Measurements from ENCODE around the gene OSTF1. TPM values are rescaled to one million over a fixed set of nuclear protein-coding genes. Genes with fewer than 3 reads are reported as not detected.

Gene OSTF1
- total RNA-seq, 1 experiment from 2014 or later = 58.4 TPM

- H3F3A ChIP-seq (ENCODE audit: insufficient read depth, low read depth) = no peaks in the 10 kb centered on the region
- intact Hi-C loops (cut with micrococcal nuclease; ENCODE audit: unreplicated experiment) = no loop called here
- TF ChIP-seq CTCF (conservative IDR thresholded peaks at IDR 0.05) (no peak), EZH2 (IDR thresholded peaks at IDR 0.05; ENCODE audit: low read depth) (no peak)
- no TSS peak for BruUV-seq (replicated peaks)
- POLR2A ChIA-PET (ENCODE audit: unreplicated experiment) = no interaction called here
- DNase-seq = no peak
- CTCF ChIA-PET = no interaction called here
- no peak overlapping the region for H2AFZ ChIP-seq
- H3K36me3 ChIP-seq (ENCODE audit: low read depth) = peaks cover 8% of the 10 kb centered on the region
- H3K79me2 ChIP-seq (ENCODE audit: low read depth) = no peaks in the 10 kb centered on the region
- no peak overlapping the region for H3K27ac ChIP-seq
- H3K4me2 ChIP-seq = no peak overlapping the region
- H3K27me3 ChIP-seq (ENCODE audit: insufficient read depth, low read depth) = no peaks in the 10 kb centered on the region
- H3K4me3 ChIP-seq = no peak overlapping the region
- peaks cover under 1% of the 10 kb centered on the region; the same call in 1 of the 2 replicates for H3K9me3 ChIP-seq (ENCODE audit: insufficient read depth, low read depth)
- H3K4me1 ChIP-seq (replicated peaks; ENCODE audit: insufficient read depth) = no peaks in the 10 kb centered on the region
- H4K20me1 ChIP-seq (ENCODE audit: insufficient read depth) = no peaks in the 10 kb centered on the region
- H3K9me2 ChIP-seq (ENCODE audit: insufficient read depth) = no peaks in the 10 kb centered on the region
These were observed 50.9 kb downstream of the OSTF1 start for GRCh38 chr9:75139201-75139600.

- Histone ChIP-seq H3F3A (ENCODE audit: insufficient read depth, low read depth) (no peaks in the 10 kb centered on the region), H3K27me3 (ENCODE audit: insufficient read depth, low read depth) (no peaks in the 10 kb centered on the region), H3K4me3 (no peak overlapping the region), H2AFZ (no peak overlapping the region), H3K4me2 (no peak overlapping the region), H3K27ac (no peak overlapping the region), H3K9me3 (ENCODE audit: insufficient read depth, low read depth) (peaks cover 5% of the 10 kb centered on the region; the same call in 1 of the 2 replicates), H3K79me2 (ENCODE audit: low read depth) (no peaks in the 10 kb centered on the region), H3K4me1 (replicated peaks; ENCODE audit: insufficient read depth) (no peaks in the 10 kb centered on the region), H3K36me3 (ENCODE audit: low read depth) (peaks cover 14% of the 10 kb centered on the region), H3K9me2 (ENCODE audit: insufficient read depth) (no peaks in the 10 kb centered on the region), H4K20me1 (ENCODE audit: insufficient read depth) (no peaks in the 10 kb centered on the region)
- DNase-seq = no peak
- BruUV-seq (replicated peaks) = no TSS peak
- intact Hi-C loops (cut with micrococcal nuclease; ENCODE audit: unreplicated experiment) = no loop called here
- POLR2A ChIA-PET (ENCODE audit: unreplicated experiment) = no interaction called here
- CTCF ChIA-PET = no interaction called here
- TF ChIP-seq EZH2 (IDR thresholded peaks at IDR 0.05; ENCODE audit: low read depth) = no peak
- TF ChIP-seq CTCF (conservative IDR thresholded peaks at IDR 0.05) = no peak
These were observed 51.9 kb downstream of the OSTF1 start for GRCh38 chr9:75140261-75140660.

- no peaks in the 10 kb centered on the region for H3K27me3 ChIP-seq (ENCODE audit: insufficient read depth, low read depth)
- no peak for DNase-seq
- ChIA-PET POLR2A (ENCODE audit: unreplicated experiment) (no interaction called here), CTCF (no interaction called here)
- no peaks in the 10 kb centered on the region for H3K79me2 ChIP-seq (ENCODE audit: low read depth)
- no peak for TF ChIP-seq CTCF (conservative IDR thresholded peaks at IDR 0.05)
- TF ChIP-seq EZH2 (IDR thresholded peaks at IDR 0.05; ENCODE audit: low read depth) = no peak
- no peaks in the 10 kb centered on the region for H3K4me1 ChIP-seq (replicated peaks; ENCODE audit: insufficient read depth)
- no peaks in the 10 kb centered on the region for H3K9me2 ChIP-seq (ENCODE audit: insufficient read depth)
- no TSS peak for BruUV-seq (replicated peaks)
- H4K20me1 ChIP-seq (ENCODE audit: insufficient read depth) = no peaks in the 10 kb centered on the region
- peaks cover 5% of the 10 kb centered on the region; the same call in 1 of the 2 replicates for H3K9me3 ChIP-seq (ENCODE audit: insufficient read depth, low read depth)
- no peak overlapping the region for H3K4me3 ChIP-seq
- no peak overlapping the region for H3K4me2 ChIP-seq
- no peak overlapping the region for H2AFZ ChIP-seq
- H3F3A ChIP-seq (ENCODE audit: insufficient read depth, low read depth) = no peaks in the 10 kb centered on the region
- intact Hi-C loops (cut with micrococcal nuclease; ENCODE audit: unreplicated experiment) = no loop called here
- no peak overlapping the region for H3K27ac ChIP-seq
- H3K36me3 ChIP-seq (ENCODE audit: low read depth) = peaks cover 14% of the 10 kb centered on the region
These were observed 53.9 kb downstream of the OSTF1 start for GRCh38 chr9:75142202-75142601.
